Kidney (tissue), 14 donors: ENCODE data around the gene CDH13. TPM values are rescaled to one million over a fixed set of nuclear protein-coding genes. Genes with fewer than 3 reads are reported as not detected.

Experiments used
- DNase-seq, 5 donors: peaks; one replicate each; pipeline ENCODE4 v3.0.0-alpha.2; 2013 to 2020
- FAIRE-seq: peaks from 2 replicates; lab custom pipeline; 2012; peaks lifted over from hg19 to GRCh38; lab: Jason Lieb, UNC
- H3K27ac ChIP-seq, 2 donors: one replicate each; pipeline ENCODE4 v1.7.0; 2013; ENCODE audit warnings: low read depth in 2 of 2, low read length in 2 of 2, inconsistent platforms in 1 of 2
- H3K27me3 ChIP-seq: one replicate; pipeline ENCODE4 v1.7.1; 2013; ENCODE audit warnings: low read length, inconsistent platforms; ENCODE audit not compliant: control insufficient read depth, insufficient read depth
- H3K36me3 ChIP-seq, 3 donors: one replicate each; pipeline versions ENCODE4 v1.7.0 to v1.7.1; 2013; ENCODE audit warnings: low read length in 3 of 3, control low read depth in 1 of 3, inconsistent platforms in 1 of 3; ENCODE audit not compliant: insufficient read depth in 3 of 3, control insufficient read depth in 2 of 3
- H3K4me1 ChIP-seq, 3 donors: one replicate each; pipeline versions ENCODE4 v1.7.0 to v1.7.1; 2013; ENCODE audit warnings: low read length in 3 of 3, inconsistent platforms in 1 of 3, low read depth in 1 of 3; ENCODE audit not compliant: control insufficient read depth in 2 of 3, insufficient read depth in 2 of 3
- H3K4me3 ChIP-seq, 3 donors: one replicate each; pipeline versions ENCODE4 v1.7.0 to v1.8.1; 2013; ENCODE audit warnings: low read length in 3 of 3, control low read depth in 1 of 3, inconsistent platforms in 1 of 3
- H3K9ac ChIP-seq, 3 donors: one replicate each; pipeline versions ENCODE4 v1.7.0 to v1.7.1; 2013; ENCODE audit warnings: low read length in 3 of 3, control low read depth in 1 of 3, inconsistent platforms in 1 of 3
- H3K9me3 ChIP-seq, 3 donors: one replicate each; pipeline versions ENCODE4 v1.7.0 to v1.7.1; 2013; ENCODE audit warnings: low read length in 3 of 3, control low read depth in 1 of 3, inconsistent platforms in 1 of 3; ENCODE audit not compliant: control insufficient read depth in 2 of 3, insufficient read depth in 1 of 3
- CTCF ChIP-seq: IDR thresholded peaks from 3 replicates; pipeline ENCODE4 v1.5.1; 2012; ENCODE audit warnings: mild to moderate bottlenecking, moderate library complexity, borderline replicate concordance; ENCODE audit not compliant: insufficient read depth; ENCODE audit errors: extremely low read depth
- intact Hi-C: fragments of 100-400 bp; cut with DNase I; formaldehyde crosslinking; loops from one replicate; pipeline ENCODE4 v1.11.1; 2022
- polyA plus RNA-seq: library from polyadenylated mRNA; stranded (reverse); fragments of 350-450 nt; fragmentation: Illumina TruSeq; extraction: RNeasy Lipid Tissue Mini Kit (QIAGEN cat#74804); gene quantifications from one replicate; pipeline ENCODE4 v1.2.3, GENCODE V29; 2014; ENCODE audit warnings: low read depth, low replicate concordance; ENCODE audit not compliant: insufficient read depth
- total RNA-seq: library from RNA; stranded (reverse); fragmentation: NEBNext Ultra II Directional; extraction: Animal tissue kit (Norgen Biotek cat#: 25700); gene quantifications from one replicate; pipeline ENCODE4 v1.2.1, GENCODE V29; 2021
- donor health status: control.
- donor health status: control.
- donor health status: control.
- donor health status: control.
- donor health status: control.
- donor health status: DM: yes; HTN: yes; CAD: no.
- donor health status: Normal renal cell carcinoma (clear cell type).

Gene CDH13
- total and polyA plus RNA-seq, 2 donors from 2014 or later: 4.8 to 13.8 TPM

- no peak for FAIRE-seq
Measured at GRCh38 chr16:83606486-83607030, 979.8 kb downstream of the CDH13 start.

GRCh38 chr16:83609178-83609577, 982.4 kb downstream of the CDH13 start:
- no peak for TF ChIP-seq CTCF
- intact Hi-C loops: no loop called here
- H3K36me3 ChIP-seq: no peaks in the 10 kb centered on the region
- DNase-seq: no peak
- no peak overlapping the region for H3K9ac ChIP-seq
- H3K9me3 ChIP-seq: no peaks in the 10 kb centered on the region
- no peaks in the 10 kb centered on the region for H3K4me1 ChIP-seq
- no peak overlapping the region for H3K4me3 ChIP-seq
- H3K27ac ChIP-seq: no peak overlapping the region
- no peaks in the 10 kb centered on the region for H3K27me3 ChIP-seq
- FAIRE-seq: no peak

More at GRCh38 chr16:83606486-83607030, 979.8 kb downstream of the CDH13 start:
- H3K27ac ChIP-seq: no peak overlapping the region
- no peaks in the 10 kb centered on the region for H3K27me3 ChIP-seq
- DNase-seq: peak in 1 of 5 donors; percentile 11
- no peak overlapping the region for H3K9ac ChIP-seq
- H3K4me1 ChIP-seq: no peaks in the 10 kb centered on the region
- H3K4me3 ChIP-seq: no peak overlapping the region
- H3K9me3 ChIP-seq: no peaks in the 10 kb centered on the region
- TF ChIP-seq CTCF: no peak
- H3K36me3 ChIP-seq: no peaks in the 10 kb centered on the region
- intact Hi-C loops: no loop called here

- Histone ChIP-seq H3K27ac (no peak overlapping the region), H3K9me3 (no peaks in the 10 kb centered on the region), H3K36me3 (no peaks in the 10 kb centered on the region), H3K27me3 (no peaks in the 10 kb centered on the region), H3K9ac (no peak overlapping the region), H3K4me1 (no peaks in the 10 kb centered on the region), H3K4me3 (no peak overlapping the region)
- TF ChIP-seq CTCF: no peak
- DNase-seq (no peak), FAIRE-seq (no peak)
- intact Hi-C loops: no loop called here
Measured at GRCh38 chr16:83615141-83615952, 988.6 kb downstream of the CDH13 start.
